CD4-positive, alpha-beta T cell treated with Interleukin-17A for 1 hour (primary cell): Measurements from ENCODE around the gene PRND.
"Not testable (repeated sequence)": the region's sequence is repeated elsewhere in the genome, so short reads cannot be mapped to it uniquely, and the experiment has no call there.

Source experiments
- DNase-seq: peaks from one replicate; pipeline ENCODE4 v3.0.0-alpha.2; 2020

The PRND gene

GRCh38 chr20:4721719-4722118 is at the start of gene PRND:
PRND (plus strand) TSS chr20:4721909; CDS start chr20:4724552, 2,643 bp downstream.
- no peak for DNase-seq

GRCh38 chr20:4672948-4673347 is 48.8 kb upstream of the PRND start:
- no peak for DNase-seq

- no peak for DNase-seq
Observed at GRCh38 chr20:4673371-4674001, 48.2 kb upstream of the PRND start.

DNA sequence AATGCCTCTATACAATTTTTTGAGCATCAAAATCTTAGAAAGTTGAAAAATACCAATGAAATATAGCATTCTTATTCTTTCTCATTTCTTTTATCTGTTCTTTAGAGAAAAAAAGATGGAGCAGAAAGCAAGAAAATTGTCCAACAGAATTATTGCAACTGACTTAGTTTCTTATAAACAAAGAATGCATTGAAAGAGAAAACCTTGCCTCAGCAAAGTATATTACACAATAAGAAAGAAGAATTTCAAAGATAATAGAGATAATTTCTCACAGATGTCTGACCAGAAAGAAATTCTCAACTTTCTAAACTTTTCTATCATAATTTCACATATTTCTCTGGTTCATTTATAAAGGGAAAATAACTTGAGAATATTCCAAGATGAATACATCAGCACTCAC is 47.0 kb upstream of the PRND start:
- no peak for DNase-seq

DNA sequence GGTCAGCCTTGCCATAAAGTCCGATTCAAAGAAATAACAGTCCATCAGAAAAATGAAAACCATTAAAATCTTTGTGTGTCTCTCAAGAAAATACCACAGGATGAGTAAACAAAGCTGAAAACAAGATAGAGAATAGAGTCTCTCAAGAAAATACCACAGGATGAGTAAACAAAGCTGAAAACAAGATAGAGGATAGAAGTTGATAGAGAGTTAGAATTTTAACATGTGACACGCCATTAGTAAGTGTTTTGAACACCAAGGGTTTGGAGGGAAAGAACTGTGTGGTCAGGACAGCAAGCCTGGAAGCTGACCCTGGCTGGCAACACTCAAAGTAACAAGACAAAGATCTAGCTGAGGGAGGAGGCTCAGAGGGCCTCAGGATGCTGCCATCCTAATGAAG is 43.9 kb upstream of the PRND start:
- no peak for DNase-seq

- no peak for DNase-seq
Observed at GRCh38 chr20:4681401-4681800, 40.3 kb upstream of the PRND start.

GRCh38 chr20:4681991-4682401 is 39.7 kb upstream of the PRND start:
- DNase-seq, result no peak

DNA sequence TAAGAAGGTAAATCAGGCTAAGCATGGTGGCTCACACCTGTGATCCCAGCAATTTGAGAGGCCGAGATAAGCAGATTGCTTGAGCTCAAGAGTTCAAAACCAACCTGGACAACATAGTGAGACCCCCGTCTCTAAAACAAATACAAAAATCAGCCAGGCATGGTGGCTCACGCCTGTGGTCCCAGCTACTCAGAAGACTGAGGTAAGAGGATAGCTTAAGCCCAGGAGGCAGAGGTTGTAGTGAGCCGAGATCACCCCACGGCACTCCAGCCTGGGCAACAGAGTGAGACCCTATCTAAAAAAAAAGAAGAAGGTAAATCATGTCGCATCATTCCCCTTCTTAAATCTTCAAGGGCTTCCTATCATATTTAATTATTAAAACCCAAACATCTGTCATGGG is 39.0 kb upstream of the PRND start:
- no peak for DNase-seq

- DNase-seq, result no peak
Observed at GRCh38 chr20:4683261-4683660, 38.4 kb upstream of the PRND start.

GRCh38 chr20:4684837-4685413 is 36.8 kb upstream of the PRND start:
- DNase-seq, result no peak

GRCh38 chr20:4685923-4686221 is 35.8 kb upstream of the PRND start:
- DNase-seq, result no peak

DNA sequence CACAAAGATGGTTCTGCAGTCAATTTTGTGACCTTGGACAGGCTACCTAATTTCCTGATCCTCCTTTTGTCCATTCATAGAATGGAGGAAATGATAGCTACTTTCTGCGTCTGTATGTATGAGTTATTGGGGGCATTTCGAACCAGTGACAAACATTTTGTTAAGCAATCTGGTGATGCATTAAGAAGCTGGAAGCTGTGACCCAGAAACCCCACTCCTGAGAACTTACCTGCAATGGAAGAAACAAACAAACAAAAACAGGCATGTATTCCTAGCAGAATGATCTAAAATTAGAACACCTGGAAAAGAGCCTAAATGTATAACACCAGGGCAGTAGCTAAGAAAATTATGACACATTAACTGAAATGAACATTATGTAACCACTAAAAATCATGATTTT is 33.4 kb upstream of the PRND start:
- no peak for DNase-seq

- no peak for DNase-seq
Observed at GRCh38 chr20:4689220-4689619, 32.5 kb upstream of the PRND start.

GRCh38 chr20:4691753-4692152 is 30.0 kb upstream of the PRND start:
- DNase-seq, result no peak

DNA sequence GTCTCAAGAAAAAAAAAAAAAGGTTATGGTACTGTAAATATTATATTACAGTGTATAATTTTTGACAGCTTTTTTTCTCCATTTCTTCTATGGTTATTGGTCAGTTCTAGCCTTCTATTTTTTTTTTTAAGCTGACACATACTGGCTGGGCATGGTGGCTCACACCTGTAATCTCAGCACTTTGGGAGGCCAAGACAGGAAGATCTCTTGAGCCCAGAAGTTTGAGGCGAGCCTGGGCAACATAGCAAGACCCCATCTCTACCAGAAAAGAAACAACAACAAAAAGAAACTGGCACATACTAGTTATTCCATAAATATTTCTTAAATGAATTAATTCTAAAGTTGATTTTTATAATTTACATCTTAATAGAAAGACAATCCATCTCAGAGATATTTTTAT is 27.6 kb upstream of the PRND start:
- no peak for DNase-seq

DNA sequence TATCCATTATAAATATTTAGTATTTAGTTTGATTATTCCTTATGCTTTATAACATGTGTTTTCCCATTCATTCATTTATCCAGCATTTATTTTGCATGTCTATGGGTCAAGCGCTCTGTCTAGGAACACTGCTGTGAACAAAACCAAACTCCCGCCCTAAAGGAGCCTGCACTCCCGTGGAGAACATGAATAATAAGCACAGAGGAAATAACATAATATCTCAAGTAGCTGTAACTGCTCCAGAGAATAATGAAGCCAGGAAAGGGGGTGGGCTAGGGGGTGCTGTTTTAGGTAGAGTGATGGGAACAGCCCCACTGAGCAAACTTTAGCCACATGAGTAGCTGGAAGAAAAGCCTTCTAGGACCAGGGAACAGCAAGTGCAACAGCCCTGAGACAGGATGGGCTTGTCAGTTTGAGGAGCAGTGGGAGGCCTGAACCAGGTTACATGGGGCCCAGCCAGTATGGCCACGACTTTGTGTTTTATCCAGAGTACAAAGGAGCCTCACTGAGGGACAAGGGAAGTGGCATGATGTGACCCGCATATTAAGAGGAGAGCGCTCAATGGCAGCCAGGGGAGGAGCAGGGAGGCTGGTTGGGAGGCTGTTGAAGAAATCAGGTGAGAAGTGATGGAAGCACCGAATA is 24.4 kb upstream of the PRND start:
- DNase-seq, result no peak

- no peak for DNase-seq
Observed at GRCh38 chr20:4697831-4698221, 23.9 kb upstream of the PRND start.

DNA sequence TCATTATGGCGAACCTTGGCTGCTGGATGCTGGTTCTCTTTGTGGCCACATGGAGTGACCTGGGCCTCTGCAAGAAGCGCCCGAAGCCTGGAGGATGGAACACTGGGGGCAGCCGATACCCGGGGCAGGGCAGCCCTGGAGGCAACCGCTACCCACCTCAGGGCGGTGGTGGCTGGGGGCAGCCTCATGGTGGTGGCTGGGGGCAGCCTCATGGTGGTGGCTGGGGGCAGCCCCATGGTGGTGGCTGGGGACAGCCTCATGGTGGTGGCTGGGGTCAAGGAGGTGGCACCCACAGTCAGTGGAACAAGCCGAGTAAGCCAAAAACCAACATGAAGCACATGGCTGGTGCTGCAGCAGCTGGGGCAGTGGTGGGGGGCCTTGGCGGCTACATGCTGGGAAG is 22.5 kb upstream of the PRND start:
- no peak for DNase-seq

DNA sequence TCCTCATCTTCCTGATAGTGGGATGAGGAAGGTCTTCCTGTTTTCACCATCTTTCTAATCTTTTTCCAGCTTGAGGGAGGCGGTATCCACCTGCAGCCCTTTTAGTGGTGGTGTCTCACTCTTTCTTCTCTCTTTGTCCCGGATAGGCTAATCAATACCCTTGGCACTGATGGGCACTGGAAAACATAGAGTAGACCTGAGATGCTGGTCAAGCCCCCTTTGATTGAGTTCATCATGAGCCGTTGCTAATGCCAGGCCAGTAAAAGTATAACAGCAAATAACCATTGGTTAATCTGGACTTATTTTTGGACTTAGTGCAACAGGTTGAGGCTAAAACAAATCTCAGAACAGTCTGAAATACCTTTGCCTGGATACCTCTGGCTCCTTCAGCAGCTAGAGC is 21.8 kb upstream of the PRND start:
- no peak for DNase-seq

DNA sequence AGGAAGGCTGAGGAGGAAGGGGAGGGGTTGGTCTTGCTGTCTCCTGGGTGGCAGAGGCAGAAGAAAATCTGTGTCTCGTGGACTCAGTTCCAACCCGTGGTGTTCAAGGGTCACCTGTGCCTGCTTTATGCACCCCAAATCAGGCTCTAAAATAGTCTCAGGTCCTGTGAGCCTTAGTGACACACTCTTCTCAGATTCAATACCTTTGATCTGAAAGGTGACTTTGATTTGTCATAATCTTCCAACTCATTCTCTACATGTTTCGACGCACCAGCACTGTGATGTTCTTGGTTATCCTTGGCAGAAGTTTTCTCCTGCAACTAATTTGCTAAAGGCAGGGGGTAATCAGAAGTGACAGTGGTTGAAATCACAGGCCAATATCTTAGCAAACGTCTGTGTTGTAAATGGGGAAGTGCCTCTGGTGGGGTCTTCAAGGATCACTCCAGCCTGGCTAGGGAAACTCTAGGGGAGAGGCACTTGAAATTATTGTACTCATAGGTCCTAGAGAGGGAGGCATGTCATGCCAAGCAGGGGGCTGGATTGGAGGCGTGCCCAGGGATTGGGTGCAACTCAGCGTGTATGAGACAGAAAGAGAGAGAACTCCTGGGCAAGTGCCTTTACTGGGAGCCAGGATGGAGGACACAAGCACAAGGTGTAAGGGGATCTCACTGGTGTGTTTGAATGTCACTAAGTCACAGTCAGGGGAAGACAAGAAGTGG is 19.0 kb upstream of the PRND start:
- no peak for DNase-seq

DNA sequence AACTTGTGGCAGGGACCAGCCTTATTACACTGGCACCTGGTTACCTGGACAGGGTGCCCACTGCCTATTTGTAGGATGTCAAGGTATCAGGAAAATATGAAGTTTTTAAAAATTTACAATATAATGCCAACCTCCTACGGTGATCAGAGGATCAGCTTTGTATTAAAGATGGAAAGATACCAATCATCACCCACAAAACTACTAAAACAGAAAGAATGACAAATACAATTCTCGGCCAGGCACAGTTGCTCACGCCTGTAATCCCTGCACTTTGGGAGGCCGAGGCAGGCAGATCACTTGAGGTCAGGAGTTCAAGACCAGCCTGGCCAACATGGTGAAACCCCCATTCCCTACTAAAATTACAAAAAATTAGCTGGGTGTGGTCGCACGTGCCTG is 18.4 kb upstream of the PRND start:
- no peak for DNase-seq

DNA sequence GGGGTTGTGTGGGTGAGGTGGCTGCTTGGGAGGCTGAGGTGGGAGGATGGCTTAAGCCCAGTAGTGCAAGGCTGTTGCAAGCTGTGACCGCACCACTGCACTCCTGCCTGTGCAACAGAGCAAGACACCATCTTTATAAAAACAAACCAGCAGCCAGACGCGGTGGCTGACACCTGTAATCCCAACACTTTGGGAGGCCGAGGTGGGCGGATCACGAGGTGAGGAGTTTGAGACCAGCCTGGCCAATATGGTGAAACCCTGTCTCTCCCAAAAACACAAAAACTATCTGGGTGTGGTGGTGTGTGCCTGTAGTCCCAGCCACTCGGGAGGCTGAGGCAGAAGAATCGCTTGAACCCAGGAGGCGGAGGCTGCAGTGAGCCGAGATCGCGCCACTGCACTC is 14.8 kb upstream of the PRND start:
- not testable (repeated sequence) for DNase-seq

GRCh38 chr20:4708036-4708435 is 13.7 kb upstream of the PRND start:
- DNase-seq, result no peak

- DNase-seq, result no peak
Observed at GRCh38 chr20:4708856-4709255, 12.9 kb upstream of the PRND start.
